SK-N-SH treated with all-trans-retinoic acid at 6 μM for 48 hours (cell line): ENCODE data around the gene SDR9C7.

Experiments
- GLIS3 ChIP-seq: fragments of 250-450 bp; sonication (Bioruptor Pico); IDR thresholded peaks from 2 replicates; pipeline ENCODE4 v1.5.0; 2020; ENCODE audit warnings: mild to moderate bottlenecking, moderate library complexity
- ISL1 ChIP-seq: fragments of 250-450 bp; sonication (Bioruptor Pico); IDR thresholded peaks from 2 replicates; pipeline ENCODE4 v2.1.2; 2022; ENCODE audit warnings: mild to moderate bottlenecking, moderate library complexity
- PPARA ChIP-seq: fragments of 250-450 bp; sonication (Bioruptor Pico); IDR thresholded peaks from 2 replicates; pipeline ENCODE4 v1.5.0; 2020; ENCODE audit warnings: mild to moderate bottlenecking, borderline replicate concordance
- RARB ChIP-seq: fragments of 250-450 bp; sonication (Bioruptor Pico); IDR thresholded peaks from 2 replicates; pipeline ENCODE4 v1.8.0; 2021; ENCODE audit warnings: mild to moderate bottlenecking, moderate library complexity
- TSHZ2 ChIP-seq: fragments of 250-450 bp; sonication (Bioruptor Pico); IDR thresholded peaks from 2 replicates; pipeline ENCODE4 v1.5.0; 2020; ENCODE audit warnings: mild to moderate bottlenecking, moderate library complexity

- no peak for TF ChIP-seq TSHZ2
- TF ChIP-seq RARB (CRISPR knock-in tag): no peak
- no peak for TF ChIP-seq ISL1 (CRISPR knock-in tag)
- no peak for TF ChIP-seq GLIS3 (CRISPR knock-in tag)
- TF ChIP-seq PPARA (CRISPR knock-in tag): no peak
These were observed 14.2 kb upstream of the SDR9C7 start for GRCh38 chr12:56948457-56948777.
